Keratinocyte (primary cell): ENCODE measurements around the gene SLC25A12.

Source experiments
- CTCF ChIP-seq, 3 experiments: IDR thresholded peaks in 1 of 3; conservative IDR thresholded peaks in 1 of 3; optimal IDR thresholded peaks in 1 of 3; 2 replicates in 2 of 3; 3 replicates in 1 of 3; pipeline versions ENCODE3 to v1.5.1; 2011; ENCODE audit warnings: low read length in 3 of 3, mild to moderate bottlenecking in 3 of 3, moderate library complexity in 2 of 3, control low read depth in 1 of 3, inconsistent platforms in 1 of 3; ENCODE audit not compliant: insufficient read depth in 2 of 3; ENCODE audit errors: extremely low read depth in 1 of 3
- EZH2 ChIP-seq: IDR thresholded peaks from one replicate; pipeline ENCODE4 v1.6.1; 2012; ENCODE audit warnings: inconsistent platforms, mild to moderate bottlenecking, low read length, moderate library complexity

- TF ChIP-seq CTCF (optimal IDR thresholded peaks at IDR 0.05 in 1 of 3, IDR thresholded peaks at IDR 0.05 in 1 of 3, conservative IDR thresholded peaks at IDR 0.05 in 1 of 3; ENCODE audit: extremely low read depth in 1 of 3, insufficient read depth in 2 of 3, low read length in 3 of 3) (no peak), EZH2 (no peak)
Measured at GRCh38 chr2:171792157-171792556, 101.9 kb downstream of the SLC25A12 start.
